ENCODE measurements around the gene CCIN.
"Not testable (repeated sequence)": the region's sequence is repeated elsewhere in the genome, so short reads cannot be mapped to it uniquely, and the experiment has no call there.

CCIN gene

DNA sequence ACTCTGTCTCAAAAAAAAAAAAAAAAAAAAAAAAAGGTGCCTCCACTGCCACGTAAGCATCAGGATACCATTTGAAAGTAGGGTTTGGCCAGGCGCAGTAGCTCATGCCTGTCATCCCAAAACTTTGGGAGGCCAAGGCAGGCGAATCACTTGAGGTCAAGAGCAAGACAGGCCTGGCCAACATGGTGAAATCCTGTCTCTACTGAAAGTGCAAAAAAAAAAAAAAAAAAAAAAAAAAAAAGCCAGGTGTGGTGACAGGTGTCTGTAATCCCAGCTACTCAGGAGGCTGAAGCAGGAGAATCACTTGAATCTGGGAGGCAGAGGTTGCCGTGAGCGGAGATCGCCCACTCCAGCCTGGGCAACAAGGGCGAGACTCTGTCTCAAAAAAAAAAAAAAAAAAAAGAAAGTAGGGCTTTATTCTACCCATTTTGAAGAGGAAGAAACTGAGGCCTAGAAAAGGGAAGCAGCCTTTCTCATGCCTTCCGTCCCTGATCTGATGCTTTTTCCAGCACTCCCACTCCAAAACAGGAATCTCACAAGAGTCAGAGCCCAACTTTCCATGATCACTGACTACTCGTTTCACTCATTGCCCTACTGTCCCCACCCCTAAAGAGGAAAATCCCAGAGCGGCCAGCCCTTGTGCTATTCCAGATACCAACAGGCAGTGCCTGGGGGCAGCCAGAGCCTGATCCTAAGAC is 16.3 kb upstream of the CCIN start:
- Mint-ChIP-seq H3K4me1 (peaks cover 19% of the 10 kb centered on the region), H3K27ac (peak overlapping the region; percentile 32), H3K36me3 (ENCODE audit: low read depth) (peaks cover 31% of the 10 kb centered on the region), H3K27me3 (ENCODE audit: low read depth, poor library complexity) (no peaks in the 10 kb centered on the region), H3K4me3 (no peak overlapping the region), H3K9me3 (peaks cover 24% of the 10 kb centered on the region)
- TF ChIP-seq, protein P1, sequence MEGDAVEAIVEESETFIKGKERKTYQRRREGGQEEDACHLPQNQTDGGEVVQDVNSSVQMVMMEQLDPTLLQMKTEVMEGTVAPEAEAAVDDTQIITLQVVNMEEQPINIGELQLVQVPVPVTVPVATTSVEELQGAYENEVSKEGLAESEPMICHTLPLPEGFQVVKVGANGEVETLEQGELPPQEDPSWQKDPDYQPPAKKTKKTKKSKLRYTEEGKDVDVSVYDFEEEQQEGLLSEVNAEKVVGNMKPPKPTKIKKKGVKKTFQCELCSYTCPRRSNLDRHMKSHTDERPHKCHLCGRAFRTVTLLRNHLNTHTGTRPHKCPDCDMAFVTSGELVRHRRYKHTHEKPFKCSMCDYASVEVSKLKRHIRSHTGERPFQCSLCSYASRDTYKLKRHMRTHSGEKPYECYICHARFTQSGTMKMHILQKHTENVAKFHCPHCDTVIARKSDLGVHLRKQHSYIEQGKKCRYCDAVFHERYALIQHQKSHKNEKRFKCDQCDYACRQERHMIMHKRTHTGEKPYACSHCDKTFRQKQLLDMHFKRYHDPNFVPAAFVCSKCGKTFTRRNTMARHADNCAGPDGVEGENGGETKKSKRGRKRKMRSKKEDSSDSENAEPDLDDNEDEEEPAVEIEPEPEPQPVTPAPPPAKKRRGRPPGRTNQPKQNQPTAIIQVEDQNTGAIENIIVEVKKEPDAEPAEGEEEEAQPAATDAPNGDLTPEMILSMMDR (IDR thresholded peaks at IDR 0.05), result no peak
- no peak for DNase-seq

DNA sequence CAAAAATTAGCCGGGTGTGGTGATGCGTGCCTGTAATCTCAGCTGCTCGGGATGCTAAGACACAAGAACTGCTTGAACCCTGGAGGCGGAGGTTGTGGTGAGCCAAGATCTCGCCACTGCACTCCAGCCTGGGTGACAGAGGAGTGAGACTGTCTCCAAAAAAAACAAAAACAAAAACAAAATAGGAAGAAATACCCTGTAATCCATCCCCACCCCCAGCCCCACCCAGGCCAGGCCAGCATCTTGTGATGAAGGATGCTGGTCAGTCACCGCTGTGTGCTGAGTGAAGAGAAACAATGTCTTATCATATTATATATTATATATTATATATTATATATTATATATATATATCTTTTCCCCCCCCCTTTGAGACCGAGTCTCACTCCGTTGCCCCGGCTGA is 15.4 kb upstream of the CCIN start:
- peaks cover 31% of the 10 kb centered on the region for H3K9me3 Mint-ChIP-seq
- H3K27ac Mint-ChIP-seq, result no peak overlapping the region
- H3K4me1 Mint-ChIP-seq, result peaks cover 19% of the 10 kb centered on the region
- TF ChIP-seq, protein P1 (IDR thresholded peaks at IDR 0.05), result no peak
- H3K4me3 Mint-ChIP-seq, result no peak overlapping the region
- H3K36me3 Mint-ChIP-seq (ENCODE audit: low read depth), result peaks cover 39% of the 10 kb centered on the region
- no peak for DNase-seq
- H3K27me3 Mint-ChIP-seq (ENCODE audit: low read depth, poor library complexity), result no peaks in the 10 kb centered on the region

DNA sequence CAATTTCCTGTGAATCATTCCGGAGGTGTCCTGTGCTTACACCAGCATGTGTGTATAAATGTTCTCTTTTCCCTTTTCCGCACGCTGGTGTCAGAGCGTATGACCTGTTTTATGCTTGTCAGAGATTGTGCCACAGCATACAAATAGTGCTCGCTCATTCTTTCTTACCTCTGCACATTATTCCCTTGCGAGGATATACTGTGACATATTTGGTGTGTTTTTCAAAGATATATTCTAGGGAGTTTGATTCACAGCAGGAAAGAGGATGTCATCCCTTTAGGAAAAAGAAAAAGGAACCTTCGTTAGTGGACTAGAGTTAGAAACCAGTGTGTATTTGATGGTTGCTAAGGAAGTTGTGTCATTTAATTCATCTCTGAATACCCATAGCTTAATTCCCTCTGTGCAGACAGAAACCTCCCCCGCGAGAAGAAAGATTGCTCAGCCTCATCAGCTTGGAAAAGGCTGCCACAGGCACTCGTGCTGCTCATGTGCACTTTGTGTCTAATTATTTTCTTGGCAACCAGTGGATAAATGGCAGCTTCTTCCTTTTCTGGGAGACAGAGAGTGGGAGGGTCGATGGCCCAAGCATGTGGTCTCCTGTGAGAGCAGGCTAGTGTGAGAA is 14.7 kb upstream of the CCIN start:
- peaks cover 46% of the 10 kb centered on the region for H3K36me3 Mint-ChIP-seq (ENCODE audit: low read depth)
- no peak overlapping the region for H3K4me3 Mint-ChIP-seq
- H3K4me1 Mint-ChIP-seq, result peaks cover 19% of the 10 kb centered on the region
- H3K27ac Mint-ChIP-seq, result peak overlapping the region; percentile 72
- H3K27me3 Mint-ChIP-seq (ENCODE audit: low read depth, poor library complexity), result no peaks in the 10 kb centered on the region
- peak; percentile 6 for DNase-seq
- peaks cover 31% of the 10 kb centered on the region for H3K9me3 Mint-ChIP-seq
- TF ChIP-seq, protein P1 (IDR thresholded peaks at IDR 0.05), result no peak

DNA sequence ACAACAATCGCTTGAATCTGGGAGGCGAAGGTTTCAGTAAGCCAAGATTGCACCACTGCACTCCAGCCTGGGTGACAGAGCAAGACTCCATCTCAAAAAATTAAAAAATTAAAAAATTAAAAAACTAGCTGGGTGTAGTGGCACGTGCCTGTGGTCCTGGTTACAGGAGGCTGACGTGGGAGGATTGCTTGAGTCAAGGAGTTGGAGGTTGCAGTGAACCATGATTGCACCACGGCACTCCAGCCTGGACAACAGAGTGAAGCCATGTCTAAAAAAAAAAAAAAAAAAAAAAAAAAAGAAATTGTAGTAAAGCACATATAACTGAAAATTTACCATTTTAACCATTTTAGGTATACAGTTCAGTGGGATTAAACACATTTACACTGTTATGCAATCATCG is 13.1 kb upstream of the CCIN start:
- peaks cover 31% of the 10 kb centered on the region for H3K9me3 Mint-ChIP-seq
- no peaks in the 10 kb centered on the region for H3K27me3 Mint-ChIP-seq (ENCODE audit: low read depth, poor library complexity)
- peaks cover 56% of the 10 kb centered on the region for H3K36me3 Mint-ChIP-seq (ENCODE audit: low read depth)
- TF ChIP-seq, protein P1 (IDR thresholded peaks at IDR 0.05), result no peak
- no peak for DNase-seq
- H3K4me3 Mint-ChIP-seq, result no peak overlapping the region
- peaks cover 27% of the 10 kb centered on the region for H3K4me1 Mint-ChIP-seq
- H3K27ac Mint-ChIP-seq, result no peak overlapping the region

DNA sequence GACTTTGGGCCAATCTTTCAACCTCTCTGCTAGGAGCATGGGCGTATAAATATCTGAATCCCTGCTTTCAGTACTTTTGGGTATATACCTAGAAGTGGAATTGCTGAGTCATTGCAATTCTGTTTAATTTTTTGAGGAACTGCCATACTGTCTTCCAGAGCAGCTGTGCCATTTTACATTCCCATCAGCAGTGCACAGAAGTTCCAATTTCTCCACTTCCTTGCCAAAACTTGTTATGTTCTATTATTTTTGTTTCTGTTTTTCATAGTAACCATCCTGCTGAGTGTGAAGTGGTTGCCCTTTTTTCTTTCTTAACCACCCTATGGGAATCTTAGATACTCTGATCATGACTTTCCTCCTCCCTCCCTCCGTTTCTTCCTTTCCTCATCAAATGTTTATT is 11.1 kb upstream of the CCIN start:
- H3K27ac Mint-ChIP-seq, result no peak overlapping the region
- H3K4me1 Mint-ChIP-seq, result peaks cover 48% of the 10 kb centered on the region
- TF ChIP-seq, protein P1 (IDR thresholded peaks at IDR 0.05), result no peak
- H3K9me3 Mint-ChIP-seq, result peaks cover 31% of the 10 kb centered on the region
- no peak for DNase-seq
- peaks cover 62% of the 10 kb centered on the region for H3K36me3 Mint-ChIP-seq (ENCODE audit: low read depth)
- peaks cover 4% of the 10 kb centered on the region for H3K27me3 Mint-ChIP-seq (ENCODE audit: low read depth, poor library complexity)
- H3K4me3 Mint-ChIP-seq, result no peak overlapping the region

DNA sequence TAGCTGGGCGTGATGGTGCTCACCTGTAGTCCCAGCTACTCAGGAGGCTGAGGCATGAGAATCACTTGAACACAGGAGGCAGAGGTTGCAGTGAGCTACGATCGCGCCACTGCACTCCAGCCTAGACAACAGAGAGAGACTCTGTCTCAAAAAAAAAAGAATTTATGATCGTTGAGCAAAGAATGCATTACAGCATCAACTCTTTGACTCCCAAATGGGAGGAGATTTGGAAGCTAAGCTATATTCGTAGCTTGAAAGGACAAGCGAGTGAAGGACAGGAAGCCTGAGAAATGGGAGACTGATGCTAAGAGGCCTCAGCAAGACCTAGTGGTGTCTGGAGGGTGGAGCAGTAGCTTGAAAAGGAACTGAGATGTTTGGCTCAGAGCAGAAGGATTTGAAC is 10.3 kb upstream of the CCIN start:
- no peak overlapping the region for H3K27ac Mint-ChIP-seq
- H3K9me3 Mint-ChIP-seq, result peaks cover 31% of the 10 kb centered on the region
- DNase-seq, result no peak
- H3K36me3 Mint-ChIP-seq (ENCODE audit: low read depth), result peaks cover 62% of the 10 kb centered on the region
- TF ChIP-seq, protein P1 (IDR thresholded peaks at IDR 0.05), result no peak
- peaks cover 4% of the 10 kb centered on the region for H3K27me3 Mint-ChIP-seq (ENCODE audit: low read depth, poor library complexity)
- no peak overlapping the region for H3K4me3 Mint-ChIP-seq
- H3K4me1 Mint-ChIP-seq, result peaks cover 48% of the 10 kb centered on the region

DNA sequence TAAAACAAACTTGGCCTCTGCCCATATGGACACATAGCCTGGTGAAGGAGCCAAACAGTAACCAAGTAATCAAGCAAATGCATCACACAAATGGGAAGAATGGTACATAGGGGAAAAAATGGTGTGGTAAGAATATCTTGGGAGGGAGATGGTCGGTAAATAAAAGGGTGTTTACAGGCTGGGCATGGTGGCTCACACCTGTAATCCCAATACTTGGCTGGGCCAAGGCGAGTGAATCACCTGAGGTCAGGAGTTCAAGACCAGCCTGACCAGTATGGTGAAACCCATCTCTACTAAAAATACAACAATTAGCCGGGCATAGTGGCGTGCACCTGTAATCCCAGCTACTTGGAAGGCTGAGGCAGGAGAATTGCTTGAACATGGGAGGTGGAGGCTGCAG is 9.7 kb upstream of the CCIN start:
- H3K27ac Mint-ChIP-seq; H3K27me3 Mint-ChIP-seq (ENCODE audit: low read depth, poor library complexity); DNase-seq; H3K4me3 Mint-ChIP-seq: not testable (repeated sequence)
- H3K4me1 Mint-ChIP-seq, result peaks cover 48% of the 10 kb centered on the region
- H3K9me3 Mint-ChIP-seq, result peaks cover 31% of the 10 kb centered on the region
- peaks cover 58% of the 10 kb centered on the region for H3K36me3 Mint-ChIP-seq (ENCODE audit: low read depth)

DNA sequence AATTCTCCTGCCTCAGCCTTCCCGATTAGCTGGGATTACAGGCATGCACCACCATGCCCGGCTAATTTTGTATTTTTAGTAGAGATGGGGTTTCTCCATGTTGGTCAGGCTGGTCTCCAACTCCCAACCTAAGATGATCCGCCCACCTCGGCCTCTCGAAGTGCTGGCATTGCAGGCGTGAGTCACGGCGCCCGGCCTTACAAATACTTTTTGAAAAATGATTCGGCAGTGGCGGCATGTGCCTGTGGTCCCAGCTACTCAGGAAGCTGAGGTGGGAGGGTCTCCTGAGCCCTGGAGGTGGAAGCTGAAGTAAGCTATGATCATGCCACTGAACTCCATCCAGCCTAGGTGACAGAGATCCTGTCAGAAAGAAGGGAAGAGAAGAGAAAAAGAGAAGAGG is 9.1 kb upstream of the CCIN start:
- not testable (repeated sequence) for DNase-seq; H3K27me3 Mint-ChIP-seq (ENCODE audit: low read depth, poor library complexity); H3K4me3 Mint-ChIP-seq
- H3K27ac Mint-ChIP-seq, result peak overlapping the region; percentile 38
- H3K36me3 Mint-ChIP-seq (ENCODE audit: low read depth), result peaks cover 52% of the 10 kb centered on the region
- peaks cover 26% of the 10 kb centered on the region for H3K9me3 Mint-ChIP-seq
- peaks cover 49% of the 10 kb centered on the region for H3K4me1 Mint-ChIP-seq

All from nephron progenitor cell (in vitro differentiated cells).